GM23338 (cell line): ENCODE measurements around the gene ARID1B. TPM values are rescaled to one million over a fixed set of nuclear protein-coding genes. Genes with fewer than 3 reads are reported as not detected.

Source experiments
- ATAC-seq: fragments of 200-7000 bp; cut with Tn5 transposase; 3 replicates; pipeline ENCODE4 v1.9.1; 2020
- DNase-seq: peaks from one replicate; pipeline ENCODE4 v3.0.0-alpha.2; 2015; ENCODE audit warnings: low spot score
- H2AFZ ChIP-seq: fragments of 200-600 bp; sonication (generic); 2 replicates; pipeline ENCODE4 v1.8.0; 2016; ENCODE audit warnings: antibody characterized with exemption, mild to moderate bottlenecking, moderate library complexity
- H3F3A ChIP-seq: fragments of 200-600 bp; sonication (generic); replicated peaks from 2 replicates; pipeline ENCODE4 v1.8.0; 2017; ENCODE audit warnings: antibody characterized with exemption, mixed run types, low read depth
- H3K27ac ChIP-seq: fragments of 200-600 bp; sonication (generic); 2 replicates; pipeline ENCODE4 v1.6.1; 2016; ENCODE audit warnings: low read depth
- H3K27me3 ChIP-seq: fragments of 200-600 bp; sonication (generic); 2 replicates; pipeline ENCODE4 v1.8.0; 2016; ENCODE audit warnings: mild to moderate bottlenecking, mixed run types, moderate library complexity; ENCODE audit not compliant: insufficient read depth
- H3K36me3 ChIP-seq: fragments of 200-600 bp; sonication (generic); 2 replicates; pipeline ENCODE4 v1.8.0; 2016; ENCODE audit warnings: mild to moderate bottlenecking; ENCODE audit not compliant: insufficient read depth
- H3K4me1 ChIP-seq: fragments of 200-600 bp; sonication (generic); 2 replicates; pipeline ENCODE4 v1.8.0; 2016; ENCODE audit warnings: mild to moderate bottlenecking, moderate library complexity; ENCODE audit not compliant: insufficient read depth
- H3K4me2 ChIP-seq: fragments of 200-600 bp; sonication (generic); 2 replicates; pipeline ENCODE4 v1.7.1; 2017; ENCODE audit warnings: mixed run types
- H3K4me3 ChIP-seq: fragments of 200-600 bp; sonication (generic); 2 replicates; pipeline ENCODE4 v1.6.1; 2016; ENCODE audit warnings: mixed run types
- H3K79me2 ChIP-seq: fragments of 200-600 bp; sonication (generic); replicated peaks from 2 replicates; pipeline ENCODE4 v1.8.0; 2017; ENCODE audit warnings: mild to moderate bottlenecking; ENCODE audit not compliant: insufficient read depth
- H3K9me2 ChIP-seq: fragments of 200-600 bp; sonication (generic); 2 replicates; pipeline ENCODE4 v1.8.0; 2017; ENCODE audit not compliant: insufficient read depth
- H4K20me1 ChIP-seq: fragments of 200-600 bp; sonication (generic); replicated peaks from 2 replicates; pipeline ENCODE4 v1.8.0; 2017; ENCODE audit warnings: mild to moderate bottlenecking; ENCODE audit not compliant: insufficient read depth
- H3K27ac Mint-ChIP-seq: 2 replicates; pipeline ENCODE4 v1.8.0; 2020; ENCODE audit warnings: inconsistent platforms, mild to moderate bottlenecking, moderate library complexity, mixed read lengths
- H3K27me3 Mint-ChIP-seq: 3 replicates; pipeline ENCODE4 v1.8.0; 2022; ENCODE audit warnings: low read depth, mild to moderate bottlenecking, moderate library complexity, mixed read lengths, inconsistent platforms; ENCODE audit not compliant: insufficient read depth, poor library complexity
- H3K36me3 Mint-ChIP-seq: 3 replicates; pipeline ENCODE4 v1.8.0; 2021; ENCODE audit warnings: low read depth, mild to moderate bottlenecking, inconsistent platforms, moderate library complexity, mixed read lengths
- H3K4me1 Mint-ChIP-seq: 3 replicates; pipeline ENCODE4 v1.8.0; 2020; ENCODE audit warnings: mild to moderate bottlenecking, inconsistent platforms, mixed read lengths
- H3K4me3 Mint-ChIP-seq: 3 replicates; pipeline ENCODE4 v1.8.0; 2021; ENCODE audit warnings: moderate library complexity, mild to moderate bottlenecking, inconsistent platforms, mixed read lengths
- H3K9me3 Mint-ChIP-seq: 3 replicates; pipeline ENCODE4 v1.8.0; 2020; ENCODE audit warnings: moderate library complexity, mild to moderate bottlenecking, inconsistent platforms, mixed read lengths
- CREB1 ChIP-seq: fragments of 250-450 bp; sonication (Bioruptor Pico); IDR thresholded peaks from 2 replicates; pipeline ENCODE4 v1.5.0; 2020; ENCODE audit warnings: low read depth, mild to moderate bottlenecking, moderate library complexity
- CTCF ChIP-seq, 2 experiments: fragments of 200-600 bp in 1 of 2; sonication (generic) in 1 of 2; conservative IDR thresholded peaks; 2 replicates each; pipeline versions ENCODE4 v1.5.1 to v1.6.1; 2016 to 2017; ENCODE audit warnings: antibody characterized with exemption in 2 of 2, low read depth in 2 of 2, mild to moderate bottlenecking in 2 of 2, moderate library complexity in 1 of 2
- ETS1 ChIP-seq: IDR thresholded peaks from 2 replicates; pipeline ENCODE4 v1.6.1; 2016; ENCODE audit warnings: antibody characterized with exemption
- EZH2phosphoT487 ChIP-seq: fragments of 200-600 bp; sonication (generic); IDR thresholded peaks from one replicate; pipeline ENCODE4 v1.8.1; 2018; ENCODE audit warnings: antibody characterized with exemption; ENCODE audit not compliant: unreplicated experiment
- JUNB ChIP-seq: IDR thresholded peaks from one replicate; pipeline ENCODE4 v1.6.1; 2016; ENCODE audit warnings: antibody characterized with exemption; ENCODE audit not compliant: unreplicated experiment
- POLR2AphosphoS5 ChIP-seq: IDR thresholded peaks from 2 replicates; pipeline ENCODE4 v1.6.1; 2016; ENCODE audit warnings: antibody characterized with exemption, low read depth
- ZNF114 ChIP-seq: fragments of 250-450 bp; sonication (Bioruptor Pico); IDR thresholded peaks from 2 replicates; pipeline ENCODE4 v1.5.0; 2020; ENCODE audit warnings: mild to moderate bottlenecking, moderate library complexity
- ZNF331 ChIP-seq: fragments of 250-450 bp; sonication (Bioruptor Pico); IDR thresholded peaks from 2 replicates; pipeline ENCODE4 v1.5.0; 2020; ENCODE audit warnings: low read depth, mild to moderate bottlenecking, moderate library complexity
- ZNF462 ChIP-seq: fragments of 250-450 bp; sonication (Bioruptor Pico); IDR thresholded peaks from 2 replicates; pipeline ENCODE4 v1.5.0; 2020; ENCODE audit warnings: mild to moderate bottlenecking, moderate library complexity
- polyA plus RNA-seq: library from polyadenylated mRNA; unstranded; fragments of >200 nt; fragmentation: Nextera tagmentation; extraction: Ambion mirVana; gene quantifications from 2 replicates; pipeline ENCODE4 v1.2.1, GENCODE V29; 2016
- total RNA-seq: library from RNA; depleted of rRNA; stranded (reverse); fragments of >200 nt; shearing (Covaris generic); gene quantifications from 2 replicates; pipeline ENCODE4 v1.2.3, GENCODE V29; 2014

ARID1B gene
- total and polyA plus RNA-seq, 2 experiments from 2014 or later = 59.3 to 72.2 TPM

- no peaks in the 10 kb centered on the region for H3K9me3 Mint-ChIP-seq
- DNase-seq (peak; percentile 81), ATAC-seq (peak; percentile 78)
- no peaks in the 10 kb centered on the region for H4K20me1 ChIP-seq
- H3K27me3 Mint-ChIP-seq = peaks cover 6% of the 10 kb centered on the region
- no peaks in the 10 kb centered on the region for H3K9me2 ChIP-seq
- peak overlapping the region; percentile 83 for H3K27ac Mint-ChIP-seq
- H3F3A ChIP-seq = no peaks in the 10 kb centered on the region
- H3K27me3 ChIP-seq = no peaks in the 10 kb centered on the region
- H3K4me2 ChIP-seq = peak overlapping the region; percentile 61; the same call in 1 of the 2 replicates
- TF ChIP-seq ZNF114 = no peak
- TF ChIP-seq ZNF331 (CRISPR knock-in tag) = no peak
- peak; percentile 31; the same call in 1 of the 2 replicates for TF ChIP-seq CREB1 (CRISPR knock-in tag)
- no peak for TF ChIP-seq ETS1
- TF ChIP-seq JUNB = no peak
- 0 out of 4 replicates have a peak, but pooled peaks of 1 of the 2 experiments have one; percentile 5 for TF ChIP-seq CTCF (conservative IDR thresholded peaks at IDR 0.05; ENCODE audit: low read depth in 2 of 2)
- peak overlapping the region; percentile 58 for H3K4me3 Mint-ChIP-seq
- H3K36me3 ChIP-seq = no peaks in the 10 kb centered on the region
- no peak overlapping the region for H3K27ac ChIP-seq
- H3K4me1 ChIP-seq = no peaks in the 10 kb centered on the region
- no peaks in the 10 kb centered on the region for H3K79me2 ChIP-seq
- peaks cover 22% of the 10 kb centered on the region for H3K4me1 Mint-ChIP-seq
- H3K4me3 ChIP-seq = peak overlapping the region; percentile 36
- peak overlapping the region; percentile 58; the same call in 1 of the 2 replicates for H2AFZ ChIP-seq
- no peaks in the 10 kb centered on the region; the same call in 2 of the 3 replicates for H3K36me3 Mint-ChIP-seq
Measured at GRCh38 chr6:157221049-157221816, 444.1 kb downstream of the ARID1B start.

- H3K27ac Mint-ChIP-seq = no peak overlapping the region
- no peak for TF ChIP-seq POLR2AphosphoS5
- TF ChIP-seq CREB1 (CRISPR knock-in tag) = no peak
- no peak for TF ChIP-seq ZNF462
- no peak for TF ChIP-seq EZH2phosphoT487
- TF ChIP-seq JUNB = no peak
- no peak for TF ChIP-seq ETS1
Measured at GRCh38 chr6:157221817-157222175, 444.6 kb downstream of the ARID1B start.

More at GRCh38 chr6:157221817-157222175, 444.6 kb downstream of the ARID1B start:
- no peak for DNase-seq
- no peak overlapping the region for H3K4me2 ChIP-seq
- ATAC-seq = no peak
- no peak overlapping the region for H3K27ac ChIP-seq
- H2AFZ ChIP-seq = no peak overlapping the region
- no peak overlapping the region for H3K4me3 ChIP-seq
- H3K9me2 ChIP-seq = no peaks in the 10 kb centered on the region
- Mint-ChIP-seq H3K9me3 (no peaks in the 10 kb centered on the region), H3K4me3 (peak overlapping the region; percentile 33; the same call in 2 of the 3 replicates), H3K4me1 (peaks cover 24% of the 10 kb centered on the region), H3K36me3 (no peaks in the 10 kb centered on the region; the same call in 2 of the 3 replicates), H3K27me3 (peaks cover 8% of the 10 kb centered on the region)
- H4K20me1 ChIP-seq = no peaks in the 10 kb centered on the region
- H3F3A ChIP-seq = 0 out of 2 replicates have a peak, but pooled peaks cover 2% of the 10 kb centered on the region
- no peaks in the 10 kb centered on the region for H3K79me2 ChIP-seq
- no peaks in the 10 kb centered on the region for H3K36me3 ChIP-seq
- no peaks in the 10 kb centered on the region for H3K4me1 ChIP-seq
- no peaks in the 10 kb centered on the region for H3K27me3 ChIP-seq
